Gastrocnemius medialis (tissue), 4 donors: ENCODE measurements around the gene SPPL3. TPM values are rescaled to one million over a fixed set of nuclear protein-coding genes. Genes with fewer than 3 reads are reported as not detected.
A peak's percentile ranks its signal among the peaks of the same experiment; 100 is the strongest.

Experiments used
- ATAC-seq, 2 donors: fragments of 150-250 bp; one replicate each; pipeline ENCODE4 v1.9.1; 2016
- DNase-seq, 2 donors: peaks; one replicate each; pipeline ENCODE4 v3.0.0-alpha.2; 2019
- H3K27ac ChIP-seq, 4 donors: fragments of 200-600 bp; sonication (generic); 1 replicate in 1 of 4; 2 replicates in 3 of 4; pipeline ENCODE4 v1.5.1; 2016 to 2018; ENCODE audit warnings: mild to moderate bottlenecking in 2 of 4, moderate library complexity in 1 of 4
- H3K27me3 ChIP-seq, 3 donors: fragments of 200-600 bp; sonication (generic) in 2 of 3; 1 replicate in 1 of 3; 2 replicates in 2 of 3; pipeline versions ENCODE4 v1.5.1 to v1.6.0; 2016 to 2019; ENCODE audit warnings: mild to moderate bottlenecking in 1 of 3, moderate library complexity in 1 of 3
- H3K36me3 ChIP-seq, 2 donors: fragments of 200-600 bp; sonication (generic) in 1 of 2; one replicate each; pipeline ENCODE4 v1.5.1; 2017 to 2018
- H3K4me1 ChIP-seq, 2 donors: fragments of 200-600 bp; sonication (generic) in 1 of 2; one replicate each; pipeline ENCODE4 v1.5.1; 2016 to 2017; ENCODE audit warnings: mild to moderate bottlenecking in 2 of 2
- H3K4me3 ChIP-seq, 4 donors: fragments of 200-600 bp; sonication (generic) in 3 of 4; 1 replicate in 1 of 4; 2 replicates in 3 of 4; pipeline ENCODE4 v1.5.1; 2016 to 2019; ENCODE audit warnings: mild to moderate bottlenecking in 2 of 4
- H3K9me3 ChIP-seq, 3 donors: fragments of 200-600 bp; sonication (generic) in 2 of 3; 1 replicate in 1 of 3; 2 replicates in 2 of 3; pipeline ENCODE4 v1.5.1; 2016 to 2019
- POLR2A ChIP-seq, 2 donors: fragments of 450-650 bp; IDR thresholded peaks; one replicate each; pipeline ENCODE4 v1.6.1; 2017; ENCODE audit warnings: antibody characterized with exemption in 2 of 2, mild to moderate bottlenecking in 2 of 2, moderate library complexity in 2 of 2
- in situ Hi-C, 4 donors: fragments of 200-750 bp; cut with MboI; loops; one replicate each; pipeline versions ENCODE4 v1.15.0 to v1.8.0; 2017; ENCODE audit warnings: low sequenced_read_pairs in 4 of 4
- intact Hi-C: fragments of 100-400 bp; cut with DNase I; formaldehyde crosslinking; loops from one replicate; pipeline ENCODE4 v1.15.1; 2023; ENCODE audit warnings: low total_unique reads
- total RNA-seq, 4 donors: library from RNA; depleted of rRNA; stranded (reverse); fragments of >200 nt; gene quantifications; one replicate each; pipeline versions ENCODE4 v1.1.0 to v1.2.3, GENCODE V29; 2016
- TF ChIP-seq, protein P1 (sequence below), 5 experiments: fragments of 450-650 bp in 3 of 5; fragments of 200-600 bp in 2 of 5; sonication (generic) in 2 of 5; IDR thresholded peaks in 4 of 5; conservative IDR thresholded peaks in 1 of 5; 1 replicate in 4 of 5; 2 replicates in 1 of 5; pipeline ENCODE4 v1.5.1; 2016 to 2019; ENCODE audit warnings: antibody characterized with exemption in 5 of 5, mild to moderate bottlenecking in 3 of 5, moderate library complexity in 3 of 5

SPPL3 gene
- total RNA-seq, 4 donors from 2014 or later, result 10.1 to 21.3 (median 10.6) TPM

DNA sequence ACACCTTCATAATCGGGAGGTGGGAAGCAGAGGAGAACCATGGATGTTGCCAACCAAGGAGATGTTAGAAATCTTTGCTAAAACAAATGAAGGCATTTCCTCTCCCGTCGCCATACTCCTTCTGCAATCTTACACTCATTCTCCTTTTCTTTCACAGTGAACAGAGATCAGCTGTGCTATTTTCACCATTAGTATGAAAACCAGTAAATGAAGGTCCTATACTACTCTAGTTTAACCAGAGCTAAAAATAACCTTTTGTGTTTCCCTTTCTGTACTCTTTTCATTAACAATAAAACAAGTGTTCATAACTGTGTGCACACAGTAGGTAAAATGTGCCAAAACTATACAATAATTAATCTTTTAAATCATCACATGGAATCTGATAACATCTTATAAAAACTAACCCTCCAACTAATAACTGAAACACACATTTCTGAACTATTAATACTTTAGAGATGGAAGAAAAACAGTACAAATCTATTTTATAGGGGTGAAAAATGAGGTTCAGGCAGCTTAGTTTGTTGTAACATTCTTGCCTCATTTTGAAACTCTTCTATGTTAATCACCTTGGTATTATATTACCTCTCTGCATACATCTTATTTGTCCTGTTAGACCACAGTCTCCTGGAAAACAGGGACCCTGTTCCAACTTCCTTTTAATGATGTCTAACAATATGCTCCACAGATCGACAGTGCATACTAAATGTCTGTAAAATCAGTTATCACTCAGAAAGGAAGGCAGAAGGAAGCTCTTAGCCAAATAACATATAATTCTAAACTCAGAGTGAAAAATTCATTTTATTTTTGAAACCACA, 69.5 kb downstream of the SPPL3 start:
- ATAC-seq (peak in 1 of 2 donors; percentile 4), DNase-seq (no peak)
- peak overlapping the region in 1 of 4 donors; percentile 5 for H3K4me3 ChIP-seq
- H3K4me1 ChIP-seq, result peaks cover 59 to 65% of the 10 kb centered on the region in 2 donors
- H3K27me3 ChIP-seq, result no peaks in the 10 kb centered on the region
- H3K27ac ChIP-seq, result peak overlapping the region; percentile 78 to 80 (median 78)
- H3K9me3 ChIP-seq, result no peaks in the 10 kb centered on the region
- H3K36me3 ChIP-seq, result no peaks in the 10 kb centered on the region
- TF ChIP-seq, protein P1, sequence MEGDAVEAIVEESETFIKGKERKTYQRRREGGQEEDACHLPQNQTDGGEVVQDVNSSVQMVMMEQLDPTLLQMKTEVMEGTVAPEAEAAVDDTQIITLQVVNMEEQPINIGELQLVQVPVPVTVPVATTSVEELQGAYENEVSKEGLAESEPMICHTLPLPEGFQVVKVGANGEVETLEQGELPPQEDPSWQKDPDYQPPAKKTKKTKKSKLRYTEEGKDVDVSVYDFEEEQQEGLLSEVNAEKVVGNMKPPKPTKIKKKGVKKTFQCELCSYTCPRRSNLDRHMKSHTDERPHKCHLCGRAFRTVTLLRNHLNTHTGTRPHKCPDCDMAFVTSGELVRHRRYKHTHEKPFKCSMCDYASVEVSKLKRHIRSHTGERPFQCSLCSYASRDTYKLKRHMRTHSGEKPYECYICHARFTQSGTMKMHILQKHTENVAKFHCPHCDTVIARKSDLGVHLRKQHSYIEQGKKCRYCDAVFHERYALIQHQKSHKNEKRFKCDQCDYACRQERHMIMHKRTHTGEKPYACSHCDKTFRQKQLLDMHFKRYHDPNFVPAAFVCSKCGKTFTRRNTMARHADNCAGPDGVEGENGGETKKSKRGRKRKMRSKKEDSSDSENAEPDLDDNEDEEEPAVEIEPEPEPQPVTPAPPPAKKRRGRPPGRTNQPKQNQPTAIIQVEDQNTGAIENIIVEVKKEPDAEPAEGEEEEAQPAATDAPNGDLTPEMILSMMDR (IDR thresholded peaks at IDR 0.05 in 4 of 5, conservative IDR thresholded peaks at IDR 0.05 in 1 of 5), result no peak
- no peak for TF ChIP-seq POLR2A (IDR thresholded peaks at IDR 0.05)
- in situ Hi-C loops (no loop called here), intact Hi-C loops (loop anchor here (2.0 kb wide), 1 partner anchor 14 kb away; no protein-coding TSS in a partner anchor)

DNA sequence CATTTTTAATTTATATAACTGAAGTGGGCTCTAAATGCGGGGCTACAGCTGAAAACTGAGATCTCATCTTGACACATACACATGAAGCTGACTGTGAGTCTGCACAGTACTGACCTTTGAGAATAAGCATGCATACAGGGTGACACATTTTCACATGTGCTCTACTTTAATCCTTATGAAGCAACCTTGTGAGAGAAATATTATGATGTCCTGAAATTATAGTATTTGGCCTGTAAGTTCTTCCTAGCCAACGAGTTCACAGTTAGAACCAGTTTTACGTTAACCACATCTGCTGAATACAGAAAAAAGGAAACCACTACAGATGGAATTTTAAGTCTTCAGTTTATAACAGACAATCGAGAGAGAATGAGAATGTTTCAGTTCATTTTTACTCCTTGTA, 70.3 kb downstream of the SPPL3 start:
- intact Hi-C loops, result loop anchor here (2.0 kb wide), 2 partner anchors 15 to 71 kb away; no protein-coding TSS in a partner anchor
- no peak overlapping the region for H3K4me3 ChIP-seq
- H3K27ac ChIP-seq, result peak overlapping the region; percentile 78 to 80 (median 78)
- peaks cover 59 to 68% of the 10 kb centered on the region in 2 donors for H3K4me1 ChIP-seq
- ATAC-seq (peak; percentile 94 to 96), DNase-seq (peak; percentile 16 to 38)
- in situ Hi-C loops, result no loop called here
- no peaks in the 10 kb centered on the region for H3K36me3 ChIP-seq
- no peaks in the 10 kb centered on the region for H3K27me3 ChIP-seq
- TF ChIP-seq, protein P1 (IDR thresholded peaks at IDR 0.05 in 4 of 5, conservative IDR thresholded peaks at IDR 0.05 in 1 of 5), result no peak
- no peak for TF ChIP-seq POLR2A (IDR thresholded peaks at IDR 0.05)
- H3K9me3 ChIP-seq, result no peaks in the 10 kb centered on the region

DNA sequence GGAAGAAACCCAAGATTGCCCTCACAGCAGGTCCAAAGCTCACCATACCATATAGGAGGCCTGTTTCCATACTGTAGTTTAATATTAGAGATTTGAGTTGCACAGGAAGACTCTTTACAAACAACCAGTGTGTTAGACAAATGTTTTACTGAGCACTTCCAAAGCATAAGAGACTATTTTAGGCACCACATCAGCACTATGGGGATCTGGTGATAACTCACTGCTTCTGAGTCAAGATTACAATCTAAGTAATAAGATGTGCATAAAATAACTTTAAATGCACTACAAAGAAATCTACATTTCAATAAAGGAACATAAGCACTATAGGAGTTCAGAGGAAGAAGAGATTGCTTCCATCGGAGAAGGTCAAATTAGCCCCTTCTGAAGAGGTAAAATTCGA, 71.4 kb downstream of the SPPL3 start:
- H3K4me1 ChIP-seq, result peaks cover 69 to 70% of the 10 kb centered on the region in 2 donors
- no peak for ATAC-seq
- intact Hi-C loops, result loop anchor here (2.0 kb wide), 1 partner anchor 70 kb away; no protein-coding TSS in a partner anchor

DNA sequence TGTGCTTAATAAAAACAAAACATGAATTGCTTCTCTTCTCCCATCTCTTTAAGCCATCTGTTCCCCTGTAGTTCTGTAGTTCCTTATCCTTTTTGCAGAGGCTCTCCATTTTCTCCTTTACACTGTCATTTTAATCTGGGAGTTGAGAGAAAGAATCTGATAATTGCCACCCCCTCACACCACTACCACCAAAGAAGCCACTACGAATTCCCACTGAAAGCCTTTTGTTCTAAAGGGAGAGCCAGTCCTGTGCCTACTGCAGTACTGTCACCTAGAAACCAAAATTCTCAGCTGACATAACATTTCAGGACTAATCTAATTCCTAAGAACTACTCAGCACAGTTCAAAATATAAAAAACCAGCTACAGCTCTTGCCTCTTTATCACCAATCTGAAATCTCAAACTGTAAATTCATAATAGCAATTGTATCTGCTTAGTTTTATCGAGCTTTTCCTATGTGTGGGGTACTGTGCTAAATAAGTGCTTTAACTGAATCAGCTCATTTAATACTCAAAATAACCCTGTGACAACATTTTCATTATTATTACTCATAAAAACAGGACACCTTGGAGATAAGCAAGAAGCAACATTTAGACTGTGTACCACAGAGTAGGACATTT, 72.4 kb downstream of the SPPL3 start:
- in situ Hi-C loops (no loop called here), intact Hi-C loops (loop anchor here (2.0 kb wide), 1 partner anchor 69 kb away; no protein-coding TSS in a partner anchor)
- Histone ChIP-seq H3K36me3 (no peaks in the 10 kb centered on the region), H3K27me3 (no peaks in the 10 kb centered on the region), H3K27ac (peak overlapping the region; percentile 78 to 80 (median 78)), H3K4me1 (peaks cover 67 to 73% of the 10 kb centered on the region in 2 donors), H3K4me3 (no peak overlapping the region), H3K9me3 (no peaks in the 10 kb centered on the region)
- DNase-seq (no peak), ATAC-seq (no peak)
- TF ChIP-seq, protein P1 (IDR thresholded peaks at IDR 0.05 in 4 of 5, conservative IDR thresholded peaks at IDR 0.05 in 1 of 5), result no peak
- TF ChIP-seq POLR2A (IDR thresholded peaks at IDR 0.05), result no peak

More for the DNA sequence above, 71.4 kb downstream of the SPPL3 start:
- TF ChIP-seq, protein P1 (IDR thresholded peaks at IDR 0.05 in 4 of 5, conservative IDR thresholded peaks at IDR 0.05 in 1 of 5), result no peak
- TF ChIP-seq POLR2A (IDR thresholded peaks at IDR 0.05), result no peak
- no peak overlapping the region for H3K4me3 ChIP-seq
- no peaks in the 10 kb centered on the region for H3K9me3 ChIP-seq
- no peaks in the 10 kb centered on the region for H3K27me3 ChIP-seq
- in situ Hi-C loops, result no loop called here
- no peaks in the 10 kb centered on the region for H3K36me3 ChIP-seq
- peak overlapping the region; percentile 78 to 80 (median 78) for H3K27ac ChIP-seq
- DNase-seq, result no peak
